Activated T-cell treated with anti-CD3 and anti-CD28 coated beads for 24 hours (primary cell): ENCODE measurements around the gene VEPH1.

Experiments used
- DNase-seq: peaks from one replicate; pipeline ENCODE4 v3.0.0-alpha.2; 2020; ENCODE audit warnings: low read depth

The VEPH1 gene

GRCh38 chr3:157259825-157260224, 243.4 kb downstream of the VEPH1 start:
- no peak for DNase-seq

- DNase-seq, result no peak
Observed at GRCh38 chr3:157257101-157257500, 246.1 kb downstream of the VEPH1 start.

GRCh38 chr3:157255797-157256196, 247.4 kb downstream of the VEPH1 start:
- DNase-seq, result no peak

- DNase-seq, result no peak
Observed at GRCh38 chr3:157251685-157252084, 251.5 kb downstream of the VEPH1 start.

- DNase-seq, result no peak
Observed at GRCh38 chr3:157249606-157250005, 253.6 kb downstream of the VEPH1 start.

GRCh38 chr3:157248590-157249422, 254.4 kb downstream of the VEPH1 start:
- no peak for DNase-seq

- no peak for DNase-seq
Observed at GRCh38 chr3:157247391-157247790, 255.8 kb downstream of the VEPH1 start.

GRCh38 chr3:157242836-157243235, 260.4 kb downstream of the VEPH1 start:
- no peak for DNase-seq

GRCh38 chr3:157241599-157241998, 261.6 kb downstream of the VEPH1 start:
- DNase-seq, result no peak

- DNase-seq, result no peak
Observed at GRCh38 chr3:157240408-157240807, 262.8 kb downstream of the VEPH1 start.

- DNase-seq, result peak; percentile 70
Observed at GRCh38 chr3:157239082-157239704, 264.0 kb downstream of the VEPH1 start.

GRCh38 chr3:157238457-157238856, 264.8 kb downstream of the VEPH1 start:
- no peak for DNase-seq

- no peak for DNase-seq
Observed at GRCh38 chr3:157237886-157238285, 265.3 kb downstream of the VEPH1 start.

- no peak for DNase-seq
Observed at GRCh38 chr3:157235291-157235690, 267.9 kb downstream of the VEPH1 start.

- no peak for DNase-seq
Observed at GRCh38 chr3:157233923-157234322, 269.3 kb downstream of the VEPH1 start.

- no peak for DNase-seq
Observed at GRCh38 chr3:157232141-157232540, 271.1 kb downstream of the VEPH1 start.

GRCh38 chr3:157231071-157231470, 272.1 kb downstream of the VEPH1 start:
- no peak for DNase-seq

GRCh38 chr3:157226173-157226847, 276.9 kb downstream of the VEPH1 start:
- no peak for DNase-seq

GRCh38 chr3:157225001-157225400, 278.2 kb downstream of the VEPH1 start:
- DNase-seq, result no peak

- DNase-seq, result no peak
Observed at GRCh38 chr3:157220883-157221282, 282.3 kb downstream of the VEPH1 start.

- DNase-seq, result no peak
Observed at GRCh38 chr3:157220211-157220610, 283.0 kb downstream of the VEPH1 start.

- no peak for DNase-seq
Observed at GRCh38 chr3:157219215-157219614, 284.0 kb downstream of the VEPH1 start.
